CD4-positive, alpha-beta T cell treated with Interleukin-4 for 4 hours (primary cell): ENCODE results near the gene RREB1.

Source experiments
- DNase-seq: peaks from one replicate; pipeline ENCODE4 v3.0.0-alpha.2; 2020

The RREB1 gene, protein sequence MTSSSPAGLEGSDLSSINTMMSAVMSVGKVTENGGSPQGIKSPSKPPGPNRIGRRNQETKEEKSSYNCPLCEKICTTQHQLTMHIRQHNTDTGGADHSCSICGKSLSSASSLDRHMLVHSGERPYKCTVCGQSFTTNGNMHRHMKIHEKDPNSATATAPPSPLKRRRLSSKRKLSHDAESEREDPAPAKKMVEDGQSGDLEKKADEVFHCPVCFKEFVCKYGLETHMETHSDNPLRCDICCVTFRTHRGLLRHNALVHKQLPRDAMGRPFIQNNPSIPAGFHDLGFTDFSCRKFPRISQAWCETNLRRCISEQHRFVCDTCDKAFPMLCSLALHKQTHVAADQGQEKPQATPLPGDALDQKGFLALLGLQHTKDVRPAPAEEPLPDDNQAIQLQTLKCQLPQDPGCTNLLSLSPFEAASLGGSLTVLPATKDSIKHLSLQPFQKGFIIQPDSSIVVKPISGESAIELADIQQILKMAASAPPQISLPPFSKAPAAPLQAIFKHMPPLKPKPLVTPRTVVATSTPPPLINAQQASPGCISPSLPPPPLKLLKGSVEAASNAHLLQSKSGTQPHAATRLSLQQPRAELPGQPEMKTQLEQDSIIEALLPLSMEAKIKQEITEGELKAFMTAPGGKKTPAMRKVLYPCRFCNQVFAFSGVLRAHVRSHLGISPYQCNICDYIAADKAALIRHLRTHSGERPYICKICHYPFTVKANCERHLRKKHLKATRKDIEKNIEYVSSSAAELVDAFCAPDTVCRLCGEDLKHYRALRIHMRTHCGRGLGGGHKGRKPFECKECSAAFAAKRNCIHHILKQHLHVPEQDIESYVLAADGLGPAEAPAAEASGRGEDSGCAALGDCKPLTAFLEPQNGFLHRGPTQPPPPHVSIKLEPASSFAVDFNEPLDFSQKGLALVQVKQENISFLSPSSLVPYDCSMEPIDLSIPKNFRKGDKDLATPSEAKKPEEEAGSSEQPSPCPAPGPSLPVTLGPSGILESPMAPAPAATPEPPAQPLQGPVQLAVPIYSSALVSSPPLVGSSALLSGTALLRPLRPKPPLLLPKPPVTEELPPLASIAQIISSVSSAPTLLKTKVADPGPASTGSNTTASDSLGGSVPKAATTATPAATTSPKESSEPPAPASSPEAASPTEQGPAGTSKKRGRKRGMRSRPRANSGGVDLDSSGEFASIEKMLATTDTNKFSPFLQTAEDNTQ (N-terminal part only)

DNA sequence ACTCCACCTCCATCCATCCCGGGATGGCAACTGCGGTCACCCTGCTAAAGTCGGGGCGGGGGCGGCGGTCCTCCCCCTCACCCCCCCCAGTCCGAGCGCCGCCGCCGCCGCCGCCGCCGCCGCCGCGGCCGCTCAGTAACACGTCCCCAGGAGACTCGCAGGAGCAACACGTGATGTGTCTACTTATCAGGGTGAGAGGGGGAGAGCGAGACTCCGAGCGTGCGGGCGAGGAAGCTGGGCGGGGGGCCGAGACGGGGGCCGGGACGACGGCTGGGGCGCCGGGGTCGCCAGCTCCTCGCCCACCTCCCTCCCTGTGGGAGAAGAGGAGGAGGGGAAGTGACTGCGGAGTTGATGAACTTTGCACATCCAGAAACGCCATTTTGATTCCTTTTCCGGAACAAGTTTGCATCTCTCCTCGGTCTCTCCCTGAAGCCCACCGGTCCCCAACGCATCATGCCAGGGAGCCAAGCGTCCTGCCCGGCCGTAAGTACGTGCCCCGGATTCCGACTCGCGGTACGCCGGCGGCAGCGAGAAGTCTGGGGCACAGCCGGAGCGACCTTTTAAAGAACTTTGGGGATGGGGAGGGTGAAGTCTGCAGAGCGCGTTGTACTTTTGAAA, at the start of gene RREB1:
Gene RREB1 (plus strand): TSS at position 384 of the 618 bp plus-strand sequence. CDS start 73,951 bp downstream, outside the sequence.
- peak; percentile 51 for DNase-seq

DNA sequence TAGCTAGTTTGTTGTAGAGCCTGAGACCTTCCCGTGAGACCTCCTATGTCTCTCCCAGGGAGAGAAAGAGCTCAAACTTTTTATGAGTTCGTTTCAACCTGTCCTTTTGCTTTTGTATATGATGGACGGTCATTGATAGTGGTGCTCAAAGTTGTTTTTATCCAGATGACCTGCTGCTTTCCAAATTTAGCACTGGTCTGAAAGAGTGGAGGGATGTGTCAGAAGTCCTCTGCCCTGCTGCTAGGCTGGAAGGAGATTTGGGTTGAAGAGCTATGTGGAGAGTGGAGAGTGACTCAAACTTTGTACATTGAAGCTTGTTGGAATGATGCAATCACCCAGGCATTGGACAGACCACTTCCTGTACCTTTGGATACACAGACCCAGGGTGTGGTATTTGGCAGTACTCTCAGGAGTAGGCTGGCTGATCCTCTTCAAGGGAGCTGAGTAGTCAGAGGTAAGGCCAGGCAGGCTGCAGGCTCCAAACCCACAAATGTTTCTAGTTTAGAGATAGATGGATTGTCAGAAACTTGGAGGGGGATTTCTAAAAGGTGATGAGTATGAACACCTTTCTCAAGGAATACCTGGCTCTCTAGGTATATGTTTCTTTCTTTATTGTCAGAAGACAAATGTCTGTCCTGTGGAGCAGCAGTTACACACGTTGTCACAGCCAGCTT, 49.4 kb upstream of the RREB1 start:
- DNase-seq = no peak

DNA sequence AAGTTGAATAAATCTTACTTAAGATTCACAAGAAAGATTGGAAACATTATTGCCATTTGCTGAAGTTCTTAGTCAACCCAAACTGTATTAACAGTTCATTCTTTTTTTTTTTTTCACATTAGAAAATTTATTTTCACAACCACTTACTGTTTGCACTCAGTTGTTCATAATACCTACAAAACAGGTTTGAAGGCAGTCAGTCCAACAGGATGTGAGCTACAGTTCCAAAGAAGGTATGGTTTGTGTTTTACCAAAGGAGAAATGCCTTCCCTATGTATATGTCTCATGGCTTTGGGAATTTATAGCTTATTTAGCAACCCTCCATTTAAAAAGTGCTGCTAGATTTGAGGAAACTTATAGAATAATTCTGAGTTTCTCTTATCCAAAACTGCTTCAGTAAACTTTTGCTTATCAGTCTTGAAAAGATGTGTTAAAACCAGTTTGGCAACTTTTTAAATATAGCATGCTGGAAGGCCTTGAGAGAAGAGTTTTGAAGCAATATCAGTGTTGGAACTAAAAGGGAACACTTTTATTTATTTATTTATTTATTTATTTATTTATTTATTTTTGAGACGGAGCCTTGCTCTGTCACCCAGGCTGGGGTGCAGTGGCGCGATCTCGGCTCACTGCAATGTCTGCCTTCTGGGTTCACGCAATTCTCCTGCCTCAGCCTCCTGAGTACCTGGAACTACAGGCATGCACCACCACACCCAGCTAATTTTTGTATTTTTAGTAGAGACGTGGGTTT, 46.8 kb upstream of the RREB1 start:
- no peak for DNase-seq

DNA sequence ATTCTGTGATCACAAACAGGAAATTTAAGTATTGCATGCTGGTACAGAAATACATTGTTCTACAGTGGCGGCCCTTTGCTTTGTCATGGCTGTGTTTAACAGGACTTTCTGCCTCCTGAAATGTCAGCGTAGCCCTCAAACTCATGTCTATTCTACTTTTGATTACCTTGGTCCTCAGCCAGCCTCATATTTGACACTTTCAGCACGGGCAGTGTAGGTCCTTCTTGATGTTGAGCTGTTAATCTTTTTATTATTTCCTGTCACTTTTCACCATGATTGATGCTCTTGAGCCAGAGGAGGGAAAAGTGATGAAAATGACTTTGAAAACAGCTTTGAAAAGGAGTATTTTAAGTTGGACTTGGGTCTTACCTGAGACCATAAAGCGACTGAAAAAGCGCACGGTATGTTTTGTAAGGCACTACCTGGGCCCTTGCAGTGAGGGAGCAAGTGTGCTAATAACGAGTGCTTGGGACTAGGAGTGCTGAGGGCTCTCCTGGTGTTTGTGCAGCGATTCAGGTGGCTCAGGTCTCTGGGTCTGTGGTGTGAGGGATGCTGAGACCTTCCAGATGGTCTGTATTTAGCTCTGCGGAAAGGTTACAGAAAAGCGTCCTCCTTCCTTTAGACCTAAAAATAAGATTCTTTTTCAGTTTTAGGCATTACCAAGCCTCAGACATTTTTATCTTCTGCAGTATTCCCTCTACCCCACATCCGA, 45.2 kb upstream of the RREB1 start:
- DNase-seq = no peak

DNA sequence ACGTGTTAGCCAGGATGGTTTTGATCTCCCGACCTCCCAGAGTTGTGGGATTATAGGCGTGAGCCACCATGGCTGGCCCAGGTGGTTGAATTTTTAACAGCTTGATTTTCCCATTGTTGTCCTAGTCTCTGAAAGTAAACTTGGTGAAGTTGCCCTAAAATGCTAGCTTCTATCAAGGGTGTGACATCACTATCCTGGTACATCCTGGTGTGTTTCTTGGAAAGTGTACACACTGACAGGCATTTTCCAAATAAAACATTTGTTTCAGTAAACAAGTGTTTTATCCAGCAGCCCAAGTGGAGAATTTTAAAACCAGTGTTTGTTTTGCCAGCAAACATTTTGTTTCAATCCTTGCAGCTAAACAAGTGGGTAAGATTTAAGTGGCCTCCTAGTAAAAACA, 40.5 kb upstream of the RREB1 start:
- no peak for DNase-seq

DNA sequence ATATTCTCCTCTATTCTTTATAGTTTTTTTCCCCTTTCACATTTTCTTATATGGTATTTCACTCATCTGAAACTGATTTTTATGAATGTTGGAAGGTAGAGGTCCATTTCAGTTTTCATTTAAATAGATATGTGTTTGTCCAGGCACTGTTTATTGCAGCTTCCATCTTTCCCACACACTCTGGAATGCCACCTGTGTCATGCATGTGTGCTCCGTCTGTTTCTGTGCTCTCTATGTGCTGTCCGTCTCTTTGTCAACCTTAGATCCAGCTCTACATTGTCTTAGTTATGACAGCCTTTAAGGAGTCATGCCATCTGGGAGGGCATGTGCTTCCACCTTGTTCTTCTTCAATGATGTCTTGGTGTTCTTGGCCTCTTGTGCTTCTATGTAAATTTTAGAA, 36.4 kb upstream of the RREB1 start:
- no peak for DNase-seq

DNA sequence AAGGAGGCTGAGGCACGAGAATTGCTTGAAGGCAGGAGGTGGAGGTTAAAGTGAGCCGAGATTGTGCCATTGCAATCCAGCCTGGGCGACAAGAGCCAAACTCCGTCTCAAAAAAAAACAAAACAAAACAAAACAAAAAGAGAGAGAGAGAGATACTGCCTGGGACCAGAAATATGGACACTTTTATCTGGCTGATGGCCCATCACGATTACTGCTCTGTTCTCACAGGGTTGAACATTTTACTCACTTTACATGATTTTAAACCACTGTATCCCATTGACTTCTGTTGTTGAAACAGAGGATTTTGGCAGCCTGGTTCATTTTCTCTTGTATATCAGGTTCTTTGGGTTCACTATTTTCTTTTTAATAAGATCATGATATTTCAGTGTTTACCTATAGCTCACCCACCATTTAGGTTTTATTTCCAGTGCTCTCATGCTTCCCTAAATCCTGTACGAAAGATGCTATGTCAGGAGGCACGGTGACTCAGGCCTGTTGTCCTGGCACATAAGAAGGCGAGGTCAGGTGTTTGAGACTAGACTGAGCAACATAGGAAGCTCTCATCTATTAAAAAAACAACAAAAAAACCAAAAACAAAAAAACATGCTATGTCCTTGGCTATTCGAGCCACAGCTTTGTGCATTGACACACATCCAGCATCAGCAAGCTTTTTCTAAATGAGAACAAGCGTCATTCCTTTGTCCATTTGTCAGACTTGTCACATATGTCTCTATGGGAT, 34.5 kb upstream of the RREB1 start:
- DNase-seq = no peak

DNA sequence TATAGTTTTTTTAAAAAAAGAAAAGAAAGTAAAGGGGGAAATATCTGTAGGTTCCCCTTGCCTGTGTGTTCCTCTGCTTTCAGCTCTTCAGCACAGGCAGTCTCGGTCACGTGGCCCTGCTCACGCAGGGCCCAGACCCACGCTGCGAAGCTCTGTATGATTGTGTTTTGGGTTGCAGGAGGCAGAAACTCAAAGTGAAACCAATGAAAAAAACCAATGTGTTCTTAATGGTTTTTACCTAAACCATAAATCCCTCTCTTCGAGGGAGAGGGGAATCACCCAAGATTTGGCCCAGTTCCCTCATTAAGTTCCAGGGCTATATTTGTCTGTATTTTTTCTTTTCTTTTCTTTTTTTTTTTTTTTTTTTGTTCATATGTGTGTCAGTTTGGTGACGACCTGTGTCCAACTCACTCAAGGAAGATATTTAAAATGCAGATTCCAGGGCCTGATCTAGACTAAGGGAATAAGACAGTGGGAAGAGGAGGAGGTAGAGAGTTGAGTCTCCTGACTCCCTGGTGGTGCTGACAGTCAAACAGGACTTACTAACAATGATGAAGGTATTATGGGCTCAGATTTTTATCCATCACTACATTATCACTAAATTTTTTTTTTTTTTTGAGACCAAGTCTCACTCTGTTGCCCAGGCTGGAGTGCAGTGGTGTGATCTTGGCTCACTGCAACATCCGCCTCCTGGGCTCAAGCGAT, 33.8 kb upstream of the RREB1 start:
- peak; percentile 59 for DNase-seq

DNA sequence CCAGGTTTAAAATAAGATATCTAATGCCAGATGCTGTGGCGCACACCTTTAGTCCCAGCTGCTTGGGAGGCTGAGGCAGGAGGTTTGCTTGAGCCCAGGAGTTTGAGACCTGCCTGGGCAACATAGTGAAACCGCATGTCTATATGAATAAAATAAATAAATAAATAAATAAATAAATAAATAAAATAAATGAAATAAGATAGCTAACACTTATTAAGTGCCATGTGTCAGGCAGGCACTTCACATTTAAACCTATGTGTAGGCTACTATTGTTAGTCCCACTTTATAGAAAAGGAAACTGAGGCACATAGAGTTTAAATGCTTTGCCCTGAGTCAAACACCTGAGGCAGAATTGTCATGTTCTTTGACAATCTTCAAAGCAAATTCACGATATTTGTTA, 32.9 kb upstream of the RREB1 start:
- no peak for DNase-seq

DNA sequence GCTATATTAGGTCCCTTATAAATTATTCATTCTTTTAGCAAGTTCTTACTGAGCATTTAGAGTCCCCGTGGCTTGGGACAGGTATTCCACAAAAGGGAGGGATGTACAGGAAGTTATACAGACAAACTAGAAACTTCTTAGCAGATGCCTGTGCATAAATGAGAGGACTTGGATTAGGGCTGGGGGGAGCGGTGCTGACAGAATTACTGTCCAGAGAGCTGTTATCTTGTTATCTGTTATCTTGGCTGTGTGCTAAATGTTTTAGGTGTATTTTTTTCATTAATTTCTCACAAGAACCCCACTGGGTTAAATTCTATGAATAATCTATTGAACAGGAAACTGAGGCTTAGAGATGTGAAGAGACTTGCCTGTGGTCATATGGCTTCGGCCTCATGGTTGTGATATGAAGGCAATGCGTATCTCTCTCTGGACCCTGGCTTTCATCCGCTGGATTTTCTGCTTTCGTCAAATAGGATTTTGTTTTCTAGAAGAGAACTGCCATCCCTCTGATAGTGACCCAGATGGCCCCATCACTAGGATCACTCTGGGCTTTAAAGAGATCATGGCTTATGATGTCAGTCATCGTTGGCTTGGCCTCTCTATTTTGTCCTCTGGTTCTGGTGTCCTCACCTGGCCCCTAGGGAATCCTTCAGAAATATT, 32.3 kb upstream of the RREB1 start:
- DNase-seq = no peak

DNA sequence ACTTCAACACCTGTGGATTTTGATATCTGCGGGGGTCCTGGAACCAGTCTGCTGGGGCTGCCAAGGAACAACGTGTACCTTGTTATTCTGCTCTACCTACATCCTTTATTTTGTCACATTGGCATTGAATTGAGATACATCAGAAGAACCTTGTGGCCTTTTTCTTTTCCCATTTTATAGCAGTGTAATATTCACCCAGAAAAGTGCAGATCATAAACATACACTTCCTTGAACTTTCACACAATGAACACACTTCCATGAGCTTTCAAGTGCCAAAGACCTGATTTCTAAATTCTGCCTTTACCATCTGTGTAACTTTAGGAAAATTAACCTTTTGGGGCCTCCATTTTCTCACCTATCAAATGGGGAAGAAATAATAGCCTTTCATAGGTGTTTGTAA, 29.9 kb upstream of the RREB1 start:
- no peak for DNase-seq

DNA sequence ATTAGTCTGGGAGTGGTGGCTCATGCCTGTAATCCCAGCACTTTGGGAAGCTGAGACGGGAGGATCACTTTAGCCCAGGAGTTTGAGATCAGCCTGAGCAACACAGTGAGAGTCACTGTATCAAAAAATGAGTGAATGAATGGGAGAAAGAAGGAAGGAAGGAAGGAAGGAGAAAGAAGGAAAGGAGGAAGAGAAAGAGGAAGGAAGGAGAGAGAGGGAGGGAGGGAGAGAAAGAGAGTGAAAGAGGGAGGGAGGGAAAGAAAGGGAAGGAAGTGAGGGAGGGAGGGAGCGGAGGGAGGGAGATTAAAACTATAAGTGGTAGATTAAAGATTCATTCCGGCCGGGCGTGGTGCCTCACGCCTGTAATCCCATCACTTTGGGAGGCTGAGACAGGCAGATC, 28.9 kb upstream of the RREB1 start:
- DNase-seq = no peak

DNA sequence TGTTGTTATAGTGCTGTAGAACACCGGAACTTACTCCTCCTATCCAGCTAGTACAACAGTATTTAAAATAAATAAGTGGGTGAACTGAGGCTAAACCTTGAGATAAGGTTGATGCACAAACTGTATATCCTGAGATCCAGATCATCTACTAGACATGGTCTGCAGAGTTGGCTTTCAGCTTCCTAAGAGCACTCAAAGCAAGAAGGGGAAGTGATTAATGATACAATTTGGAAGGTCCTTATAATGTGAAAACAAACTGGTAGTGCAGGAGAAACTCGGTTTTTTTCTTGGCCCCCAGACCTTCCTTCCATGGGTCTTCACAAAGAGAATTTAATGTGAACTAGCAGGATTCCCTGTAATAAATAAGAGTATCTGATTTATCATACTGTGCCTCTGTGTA, 27.4 kb upstream of the RREB1 start:
- DNase-seq = no peak

DNA sequence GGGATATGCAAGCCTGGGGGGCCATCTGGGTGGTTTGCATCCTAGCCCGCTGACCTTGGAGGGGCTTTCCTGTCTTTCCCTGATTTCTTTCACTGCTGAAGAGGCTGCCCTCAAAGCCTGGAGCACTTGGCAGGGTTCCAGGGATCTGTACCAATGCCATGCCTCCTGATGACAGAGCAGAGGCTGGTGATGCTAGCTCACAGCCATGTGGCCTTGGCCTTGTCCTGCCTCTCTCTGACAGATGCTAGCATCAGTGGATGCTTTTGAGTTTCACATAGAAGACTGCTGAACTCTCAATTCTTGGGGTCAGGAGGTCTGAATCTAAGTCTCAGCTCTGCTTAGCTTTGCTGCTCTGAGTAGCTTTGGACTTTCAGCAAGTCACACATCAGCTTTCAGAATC, 21.9 kb upstream of the RREB1 start:
- no peak for DNase-seq

DNA sequence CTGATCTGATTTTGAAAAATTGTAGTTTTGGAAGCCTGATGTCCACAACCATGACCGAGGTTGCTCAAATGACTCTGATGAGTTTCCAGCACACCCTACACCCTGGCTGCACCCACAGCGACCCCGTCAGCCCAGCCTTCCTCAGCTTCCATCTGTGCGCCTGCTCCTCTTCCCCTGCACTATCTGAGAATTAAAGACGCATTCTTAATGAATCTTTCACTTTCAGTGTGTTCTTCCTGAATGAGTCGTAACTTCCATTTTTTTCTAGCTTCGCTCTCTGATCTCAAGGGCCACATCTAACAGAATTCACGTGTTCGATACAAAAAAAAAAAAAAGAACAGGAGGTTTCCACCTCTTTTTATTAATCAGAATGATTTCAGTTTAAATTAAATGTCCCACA, 21.3 kb upstream of the RREB1 start:
- DNase-seq = peak; percentile 46

DNA sequence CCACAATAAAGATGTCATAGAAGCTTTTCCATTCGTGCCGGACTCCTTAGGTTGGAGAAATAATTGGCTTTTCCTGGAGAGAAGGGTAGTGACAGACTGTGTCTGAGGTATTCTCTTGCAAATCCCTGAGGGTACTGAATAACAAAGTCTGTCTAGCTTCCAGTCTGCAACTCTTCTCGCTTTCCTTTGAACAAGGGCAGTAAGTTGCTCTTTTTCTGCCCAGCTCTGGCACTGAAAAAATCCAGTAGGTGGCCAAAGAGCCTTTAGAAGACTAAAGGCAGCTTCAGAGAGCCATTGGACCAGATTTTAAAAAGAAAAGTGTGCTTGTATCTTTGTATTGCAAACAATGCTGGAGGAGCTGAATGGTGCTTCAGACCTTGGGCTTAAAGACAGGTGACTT, 20.7 kb upstream of the RREB1 start:
- no peak for DNase-seq

DNA sequence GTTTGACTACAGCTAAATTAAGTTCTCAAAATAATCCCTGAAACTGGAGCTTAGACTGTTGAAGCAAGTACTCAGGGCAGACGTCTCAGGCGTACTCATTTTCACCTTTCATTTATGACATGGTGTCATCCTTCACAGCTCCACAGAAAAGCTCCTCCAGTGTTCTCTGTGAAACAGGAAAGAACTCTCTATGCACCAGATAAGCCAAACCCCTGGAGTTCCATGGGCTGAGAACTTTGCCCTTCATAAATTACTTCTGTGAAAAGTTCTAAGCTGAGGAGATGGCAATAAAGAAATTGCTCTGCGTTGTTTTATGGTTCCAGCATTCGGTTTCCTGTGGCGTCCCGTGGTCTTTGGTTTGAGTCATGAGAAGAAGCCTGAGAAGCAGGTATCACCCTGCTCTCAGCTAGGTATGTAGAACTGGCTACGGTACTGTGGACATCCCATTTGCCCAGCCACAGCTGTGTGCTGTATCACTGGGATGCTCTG, 20.2 kb upstream of the RREB1 start:
- DNase-seq = peak; percentile 33

DNA sequence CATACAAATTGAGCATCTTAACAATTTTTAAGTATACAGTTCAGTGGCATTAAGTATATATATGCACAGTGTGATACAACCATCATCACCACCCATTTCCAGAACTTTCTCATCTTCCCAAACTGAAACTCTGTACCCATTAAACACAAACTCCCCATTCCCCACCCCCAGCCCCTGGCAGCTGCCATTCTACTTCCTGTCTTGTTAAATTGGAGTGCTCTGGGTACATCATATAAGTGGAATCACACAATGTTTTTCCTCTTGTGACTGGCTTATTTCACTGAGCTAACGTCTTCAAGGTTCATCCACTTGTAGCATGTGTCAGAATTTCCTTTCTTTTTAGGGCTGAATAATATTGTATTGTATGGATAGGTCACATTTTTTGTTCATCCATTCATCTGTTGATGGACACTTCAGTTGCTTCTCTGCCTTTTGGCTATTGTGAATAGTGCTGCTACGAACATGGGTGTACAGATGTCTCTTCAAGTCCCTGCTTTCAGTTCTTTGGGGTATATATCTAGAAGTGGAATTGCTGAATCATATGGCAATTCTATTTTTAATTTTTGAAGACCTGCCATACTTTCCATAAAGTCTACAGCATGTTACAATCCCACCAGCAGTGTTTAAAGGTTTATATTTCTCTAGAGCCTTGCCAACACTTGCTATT, 19.6 kb upstream of the RREB1 start:
- no peak for DNase-seq
